Stimulated activated naive CD4-positive, alpha-beta T cell (primary cell): Measurements from ENCODE around the gene LHB.
"Not testable (repeated sequence)": the region's sequence is repeated elsewhere in the genome, so short reads cannot be mapped to it uniquely, and the experiment has no call there.

ENCODE experiments used
- DNase-seq, 6 experiments: peaks; one replicate each; lab custom pipeline; 2025; lab: John Stamatoyannopoulos, UW

Gene LHB

DNA sequence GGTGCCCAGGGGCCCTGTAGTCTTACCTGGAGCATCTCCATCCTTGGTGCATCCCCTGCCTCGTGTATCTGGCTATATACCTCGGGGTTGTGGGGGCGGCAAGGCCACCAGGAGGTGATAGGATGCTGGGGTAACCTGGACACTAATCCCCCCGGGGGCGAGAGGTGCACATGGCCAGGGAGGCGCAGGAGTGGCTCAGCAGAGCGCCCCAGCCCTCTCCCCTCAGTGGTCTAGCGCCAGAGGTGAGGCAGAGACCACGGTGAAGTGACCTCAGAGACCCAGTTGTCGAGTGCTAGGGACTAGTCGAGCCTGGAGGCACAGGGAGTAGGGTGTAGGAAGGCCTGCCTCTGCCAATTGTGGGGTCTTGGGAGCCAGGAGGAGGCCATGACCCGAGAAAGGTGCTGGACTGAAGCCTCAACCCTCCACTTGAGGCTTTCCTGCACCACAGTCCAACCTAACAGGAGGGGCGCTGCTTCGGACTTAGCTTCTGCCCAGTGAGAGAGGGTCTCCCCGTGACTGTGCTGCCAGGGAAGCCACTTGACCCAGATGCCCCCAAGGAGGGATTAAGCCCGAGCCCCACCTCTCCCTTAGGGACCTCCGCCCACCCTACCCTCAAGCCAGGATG is at the start of gene LHB:
LHB (minus strand) TSS at position 51 of the 625 bp plus-strand sequence; CDS start at position 41, 10 bp downstream.
- peak in 1 of 6 experiments; percentile 21 for DNase-seq

DNA sequence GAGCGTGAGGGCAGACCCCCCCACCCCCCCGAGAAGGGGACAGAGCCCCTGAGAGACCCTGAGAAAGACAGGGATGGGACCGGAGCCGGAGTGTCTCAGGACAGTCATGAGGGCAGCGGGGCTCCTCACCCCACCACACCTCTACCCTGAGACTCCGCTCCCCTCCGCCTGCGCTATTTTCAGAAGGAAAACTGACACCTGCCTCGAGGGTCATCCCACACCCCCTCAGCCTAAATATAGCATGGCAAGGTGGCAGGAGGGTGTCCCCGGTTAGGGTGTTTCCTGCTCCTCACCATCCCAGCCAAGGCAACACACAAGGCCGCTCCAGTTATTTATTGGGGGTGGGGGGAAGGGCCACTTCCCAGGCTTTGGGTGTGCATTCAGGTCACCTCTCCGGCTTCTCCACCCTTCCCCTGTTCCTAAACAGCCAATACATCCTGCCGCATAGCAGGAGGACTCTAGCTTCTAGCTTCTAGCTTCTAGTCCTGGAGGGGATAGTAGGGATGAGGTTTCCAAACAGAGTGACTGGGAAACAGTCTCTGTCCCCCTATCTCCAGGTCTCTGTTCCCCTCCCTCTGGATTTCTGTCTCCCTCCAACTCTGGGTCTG is 49.1 kb upstream of the LHB start:
- no peak for DNase-seq

DNA sequence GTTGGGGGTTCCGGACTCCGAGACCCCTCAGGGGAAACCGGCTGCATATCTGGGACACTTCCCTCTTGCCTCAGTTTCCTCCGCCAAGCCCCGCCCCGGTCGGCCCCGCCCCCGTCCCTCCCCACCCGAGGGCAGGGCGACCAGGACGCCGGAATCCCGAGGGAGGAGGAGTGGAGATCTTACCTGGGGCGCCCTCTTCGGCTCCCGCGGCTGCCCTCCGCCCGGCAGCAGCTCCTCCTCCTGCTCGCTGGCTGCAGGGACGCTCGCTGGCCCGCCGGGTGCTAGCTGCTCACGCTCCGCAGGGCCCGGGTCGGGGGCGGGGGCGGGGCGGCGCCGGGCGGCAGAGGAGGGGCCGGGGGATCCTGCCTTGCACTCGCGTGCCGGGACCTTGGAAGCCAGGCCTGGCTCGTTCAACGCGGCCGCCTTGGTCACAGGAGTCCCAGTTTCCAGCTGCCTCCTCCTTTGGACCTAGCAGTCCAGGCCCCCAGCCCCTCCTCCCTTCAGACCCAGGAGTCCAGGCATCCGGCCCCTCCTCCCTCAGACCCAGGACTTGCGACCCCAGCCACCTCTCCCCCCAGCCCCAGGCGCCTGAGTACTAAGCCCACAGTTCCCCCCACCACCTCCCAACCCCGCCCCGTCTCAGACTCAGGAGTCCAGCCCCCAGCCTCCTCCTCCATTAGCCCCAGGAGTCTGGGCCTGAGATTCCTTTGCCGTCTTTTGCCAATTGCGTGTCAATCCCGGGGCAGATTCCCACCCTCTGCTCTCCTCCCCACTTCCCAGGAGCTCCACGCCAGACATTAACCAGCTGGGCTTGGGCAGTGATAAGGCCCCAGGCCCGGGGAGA is 48.1 kb upstream of the LHB start, which contains the start of gene NTF4:
NTF4 (minus strand) TSS at position 51 of the 844 bp plus-strand sequence. CDS start 2,821 bp downstream, outside the sequence.
- DNase-seq = no peak

DNA sequence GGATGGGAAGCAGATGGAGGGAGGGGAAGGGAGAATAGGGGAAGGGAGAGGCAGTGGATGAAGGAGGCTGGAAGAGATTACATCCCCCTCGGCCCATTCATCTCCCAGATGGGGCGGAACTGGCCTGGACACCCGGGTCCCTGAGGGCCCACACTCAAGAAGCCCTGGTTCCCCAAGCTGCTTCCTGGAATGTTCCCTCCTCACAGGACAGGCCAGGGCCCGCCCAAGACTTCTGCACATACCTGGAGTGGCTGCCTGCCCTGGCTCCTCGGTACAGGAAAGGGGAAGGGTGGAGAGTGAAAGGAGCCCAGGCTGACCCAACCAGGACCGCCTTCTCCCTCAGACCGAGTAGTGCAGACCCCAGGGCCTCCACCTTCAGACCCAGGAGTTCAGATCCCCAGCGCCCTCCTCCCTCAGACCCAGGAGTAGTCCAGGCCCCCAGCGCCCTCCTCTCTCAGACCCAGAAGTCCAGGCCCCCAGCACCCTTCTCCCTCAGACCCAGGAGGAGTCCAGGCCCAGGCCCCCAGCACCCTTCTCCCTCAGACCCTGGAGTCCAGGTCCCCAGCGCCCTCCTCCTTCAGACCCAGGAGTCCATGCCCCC is 47.2 kb upstream of the LHB start:
- no peak for DNase-seq

DNA sequence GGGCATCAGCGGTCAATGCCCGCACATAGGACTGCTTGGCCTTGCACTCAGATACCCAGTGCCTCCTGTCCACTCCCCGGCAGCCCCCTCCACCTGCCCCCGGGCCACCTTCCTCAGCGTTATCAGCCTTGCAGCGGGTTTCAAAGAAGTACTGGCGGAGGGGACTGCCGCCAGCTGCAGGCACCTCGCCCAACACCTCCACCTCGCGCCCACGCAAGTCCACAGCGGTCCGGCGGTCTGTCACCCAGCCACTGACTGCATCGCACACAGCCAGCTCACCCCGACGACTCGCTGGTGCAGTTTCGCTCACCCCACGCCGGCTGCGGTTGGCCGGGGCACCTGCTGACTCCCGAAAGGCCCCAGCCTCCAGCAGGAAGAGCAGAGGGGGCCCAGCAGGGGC is 44.6 kb upstream of the LHB start:
- DNase-seq = no peak

DNA sequence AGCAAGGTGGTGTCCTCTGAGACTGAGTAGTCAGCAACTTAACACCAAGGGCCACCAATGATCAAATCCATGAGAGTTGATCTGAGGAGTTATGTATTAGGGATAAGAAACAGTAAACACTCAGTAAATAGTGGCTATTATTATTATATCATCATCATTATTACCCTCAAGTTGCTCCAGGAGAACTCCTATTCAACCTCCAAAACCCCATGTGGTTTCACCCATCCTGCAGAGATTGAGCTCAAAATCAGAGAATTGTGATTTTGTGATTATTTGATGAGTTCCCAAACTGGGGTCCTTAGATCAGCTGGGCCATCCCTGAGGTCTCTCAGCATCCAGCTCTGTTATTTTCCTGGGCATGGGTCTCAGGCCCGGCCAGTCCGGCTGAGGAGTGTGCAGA is 44.1 kb upstream of the LHB start:
- DNase-seq = no peak

DNA sequence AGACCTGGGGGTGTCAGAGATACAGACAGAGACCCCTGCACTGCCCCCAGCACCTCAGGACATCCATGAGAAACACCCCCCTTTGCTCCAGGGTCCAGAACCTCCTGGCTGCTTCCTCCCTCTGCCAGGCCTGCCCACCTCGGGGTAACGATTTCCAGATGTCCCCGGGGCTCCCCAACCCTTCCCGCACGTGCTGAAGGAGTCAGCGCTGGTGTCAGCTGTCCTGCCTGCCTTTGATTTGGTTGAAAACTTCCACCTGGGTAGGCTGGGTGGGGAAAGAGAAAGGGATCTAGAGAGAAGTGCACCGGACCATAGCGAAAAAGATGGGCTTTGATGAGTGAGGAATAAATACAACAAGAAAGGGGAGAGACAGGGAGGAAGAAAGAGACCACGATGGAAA is 42.2 kb upstream of the LHB start:
- no peak for DNase-seq

DNA sequence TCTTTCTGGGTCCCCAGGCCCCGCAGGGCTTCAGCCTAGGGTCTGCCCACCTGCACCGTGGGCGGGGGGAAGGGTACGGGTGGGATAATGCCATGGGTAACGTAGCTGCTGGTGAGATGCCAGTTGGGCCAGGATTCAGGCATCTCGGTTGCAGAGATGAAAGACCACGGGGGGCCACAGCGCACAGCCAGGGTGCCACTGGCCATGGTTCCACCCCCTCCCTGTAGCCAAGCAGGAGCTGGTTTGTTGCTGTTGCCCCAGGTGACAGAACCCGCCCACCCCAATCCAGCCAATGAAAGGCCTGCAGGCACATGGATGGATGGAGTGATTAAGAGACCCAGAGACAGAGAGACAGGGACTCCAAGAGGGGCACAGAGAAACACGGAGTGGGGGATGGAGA is 41.7 kb upstream of the LHB start:
- DNase-seq = no peak

DNA sequence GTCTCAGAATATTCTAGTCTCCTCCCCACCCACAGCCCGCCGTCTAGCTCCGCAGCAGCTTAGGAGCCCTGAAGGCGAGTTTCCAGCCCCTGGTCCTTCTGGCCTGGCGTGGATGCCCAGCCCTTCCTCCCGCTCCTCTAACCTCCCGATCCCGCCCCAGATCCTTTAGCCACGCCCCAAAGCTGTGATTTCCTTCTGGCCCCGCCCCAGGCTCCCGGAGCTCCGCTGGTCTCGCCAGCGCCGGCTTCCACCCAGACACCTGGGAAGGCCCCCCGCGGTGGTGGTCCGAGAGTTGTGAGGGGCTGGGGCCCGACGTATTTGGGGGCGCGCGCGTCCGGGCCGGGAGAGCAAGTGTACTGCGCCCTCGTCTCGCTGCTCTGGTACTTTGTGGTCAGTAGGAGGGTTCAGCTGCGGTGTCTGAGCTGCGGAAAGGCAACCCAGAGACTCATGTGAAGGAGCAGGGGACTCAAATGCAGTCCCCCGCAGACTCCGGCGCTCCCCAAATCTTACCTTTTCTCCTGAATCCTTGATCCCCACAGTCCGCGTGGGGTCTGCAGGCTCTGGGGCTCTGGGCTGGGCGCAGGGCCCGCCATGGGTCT is 40.8 kb upstream of the LHB start, which contains the start of gene CGB7:
CGB7 (minus strand) TSS at position 114 of the 599 bp plus-strand sequence. CDS start 2,374 bp downstream, outside the sequence.
- DNase-seq = peak in 5 of 6 experiments; percentile 17 to 35 (median 28)

DNA sequence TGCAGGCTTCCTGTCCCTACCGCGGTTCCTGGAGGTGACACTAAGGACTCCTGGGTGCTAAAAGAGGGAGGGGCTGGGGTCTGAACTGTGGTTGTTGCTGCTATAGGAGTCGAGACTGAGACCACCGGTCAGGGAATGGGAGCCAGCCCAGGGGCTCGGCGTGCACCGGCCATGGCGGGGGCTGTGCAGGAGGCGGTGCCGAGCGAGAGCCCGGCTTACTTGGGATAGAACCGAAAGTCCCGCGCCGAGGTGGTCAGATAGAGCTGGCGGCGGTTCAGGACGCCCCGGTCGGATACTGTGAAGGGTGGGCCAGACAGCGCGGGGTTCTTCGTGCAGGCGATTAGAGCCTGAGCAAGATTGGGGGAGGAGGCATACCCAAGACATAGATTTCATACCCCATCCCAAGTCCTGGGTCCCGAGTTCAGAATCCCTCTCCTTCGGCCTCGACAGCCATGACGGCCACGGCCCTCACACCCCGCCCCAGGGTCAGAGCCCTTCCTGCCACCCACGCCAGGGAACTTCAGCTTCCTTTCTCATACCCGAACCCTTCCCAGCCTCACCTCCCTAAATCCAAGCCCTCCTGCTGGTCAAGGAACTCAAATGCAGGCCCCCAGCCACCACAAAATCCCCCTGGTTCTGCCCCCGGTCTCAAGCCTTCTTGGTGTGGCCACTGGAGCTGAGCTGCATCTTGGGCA is 40.2 kb upstream of the LHB start:
- peak in 1 of 6 experiments; percentile 25 for DNase-seq

DNA sequence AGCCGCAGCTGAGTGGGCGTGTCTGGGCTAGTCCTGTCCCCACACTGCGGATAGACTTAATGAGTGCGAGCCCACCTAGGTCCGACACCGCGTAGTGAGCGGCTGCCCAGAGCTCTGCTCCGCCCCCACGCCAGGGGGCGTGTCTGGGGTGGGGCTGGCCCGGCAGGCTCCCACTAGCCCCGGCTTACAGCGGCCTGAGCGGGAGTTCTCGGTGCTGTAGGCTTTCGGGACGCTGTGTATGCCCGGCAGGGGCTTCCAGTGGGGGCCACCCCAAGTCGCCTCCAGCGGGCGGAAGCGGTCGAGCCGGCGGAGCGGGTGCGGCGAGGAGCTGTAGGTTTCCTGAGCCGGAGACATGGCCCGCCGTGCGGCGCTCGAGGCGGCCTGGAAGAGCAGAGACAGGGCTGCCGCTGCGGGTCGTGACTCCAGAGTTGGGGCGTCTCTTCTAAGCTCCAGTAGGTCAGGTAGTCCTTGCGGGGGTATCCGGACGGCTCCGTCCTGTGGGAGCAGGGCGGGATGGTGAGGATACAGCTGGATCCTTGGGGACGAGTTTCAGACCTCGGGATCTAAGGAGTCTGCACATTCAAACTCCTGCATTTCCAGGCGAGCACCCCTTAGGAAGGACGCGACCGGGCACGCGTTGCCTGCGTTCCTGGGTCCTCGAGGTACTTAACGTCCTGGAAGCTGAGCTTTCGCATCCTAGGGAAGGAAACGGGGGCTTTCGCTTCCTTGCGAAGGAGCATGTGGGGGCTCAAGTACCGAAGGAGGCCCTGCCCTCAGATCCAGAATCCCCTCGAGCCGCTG is 39.4 kb upstream of the LHB start:
- peak; percentile 9 to 50 (median 34) for DNase-seq

DNA sequence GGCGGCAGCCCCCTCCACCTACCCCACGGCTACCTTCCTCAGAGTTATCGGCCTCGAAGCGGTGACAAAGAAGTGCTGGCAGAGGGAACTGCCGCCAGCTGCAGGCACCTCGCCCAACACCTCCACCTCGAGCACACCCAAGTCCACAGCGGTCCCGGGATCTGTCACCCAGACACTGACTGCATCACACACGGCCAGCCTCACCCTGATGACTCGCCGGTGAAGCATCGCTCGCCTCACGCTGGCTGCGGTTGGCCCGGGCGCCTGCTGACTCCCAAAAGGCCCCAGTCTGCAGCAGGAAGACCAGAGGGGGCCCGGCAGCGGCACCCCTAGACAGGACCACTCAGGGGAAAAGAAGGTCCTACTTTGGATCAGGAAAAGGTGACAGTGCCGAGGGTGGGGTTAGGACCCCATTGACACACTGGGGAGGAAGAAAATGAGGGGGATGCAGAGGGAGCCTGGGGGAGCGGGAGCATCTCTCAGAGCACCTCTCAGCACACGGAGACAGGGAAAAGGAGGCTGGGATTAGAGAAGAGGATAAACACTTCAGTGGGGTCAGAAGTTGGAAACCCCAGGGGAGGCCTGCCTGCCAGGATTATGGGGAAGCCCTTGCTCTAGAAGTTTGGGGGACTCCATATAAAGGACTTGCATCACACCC is 33.6 kb upstream of the LHB start:
- DNase-seq = not testable (repeated sequence)

DNA sequence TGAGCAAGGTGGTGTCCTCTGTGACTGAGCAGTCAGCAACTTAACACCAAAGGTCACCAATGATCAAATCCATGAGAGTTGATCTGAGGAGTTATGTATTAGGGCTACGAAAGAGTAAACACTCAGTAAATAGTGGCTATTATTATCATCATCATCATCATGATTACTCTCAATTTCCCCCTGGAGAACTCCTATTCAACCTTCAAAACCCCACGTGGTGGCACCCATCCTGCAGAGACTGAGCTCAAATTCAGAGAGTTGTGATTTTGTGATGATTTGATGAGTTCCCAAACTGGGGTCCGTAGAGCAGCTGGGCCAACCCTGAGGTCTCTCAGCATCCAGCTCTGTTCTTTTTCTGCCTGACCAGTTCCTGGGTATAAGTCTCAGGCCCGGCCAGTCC is 32.9 kb upstream of the LHB start:
- not testable (repeated sequence) for DNase-seq

DNA sequence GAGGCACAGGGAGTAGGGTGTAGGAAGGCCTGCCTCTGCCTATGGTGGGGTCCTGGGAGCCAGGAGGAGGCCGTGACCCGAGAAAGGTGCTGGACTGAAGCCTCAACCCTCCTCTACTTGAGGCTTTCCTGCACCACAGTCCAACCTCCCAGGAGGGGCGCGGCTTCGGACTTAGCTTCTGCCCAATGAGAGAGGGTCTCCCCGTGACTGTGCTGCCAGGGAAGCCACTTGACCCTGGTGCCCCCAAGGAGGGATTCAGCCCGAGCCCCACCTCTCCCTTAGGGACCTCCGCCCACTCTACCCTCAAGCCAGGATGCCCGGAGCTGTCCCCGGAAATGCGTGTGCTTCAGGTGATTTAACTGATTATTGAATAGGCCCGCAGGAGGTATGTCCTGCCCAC is 32.1 kb upstream of the LHB start, which contains the start of gene CGB8:
CGB8 (minus strand) TSS at position 101 of the 400 bp plus-strand sequence. CDS start 372 bp downstream, outside the sequence.
- not testable (repeated sequence) for DNase-seq

DNA sequence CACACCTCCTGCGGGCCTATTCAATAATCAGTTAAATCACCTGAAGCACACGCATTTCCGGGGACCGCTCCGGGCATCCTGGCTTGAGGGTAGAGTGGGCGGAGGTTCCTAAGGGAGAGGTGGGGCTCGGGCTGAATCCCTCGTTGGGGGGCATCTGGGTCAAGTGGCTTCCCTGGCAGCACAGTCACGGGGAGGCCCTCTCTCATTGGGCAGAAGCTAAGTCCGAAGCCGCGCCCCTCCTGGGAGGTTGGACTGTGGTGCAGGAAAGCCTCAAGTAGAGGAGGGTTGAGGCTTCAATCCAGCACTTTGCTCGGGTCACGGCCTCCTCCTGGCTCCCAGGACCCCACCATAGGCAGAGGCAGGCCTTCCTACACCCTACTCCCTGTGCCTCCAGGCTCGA is 26.7 kb upstream of the LHB start, which contains the start of gene CGB5:
CGB5 (plus strand) TSS at position 301 of the 400 bp plus-strand sequence. CDS start 362 bp downstream, outside the sequence.
- not testable (repeated sequence) for DNase-seq

DNA sequence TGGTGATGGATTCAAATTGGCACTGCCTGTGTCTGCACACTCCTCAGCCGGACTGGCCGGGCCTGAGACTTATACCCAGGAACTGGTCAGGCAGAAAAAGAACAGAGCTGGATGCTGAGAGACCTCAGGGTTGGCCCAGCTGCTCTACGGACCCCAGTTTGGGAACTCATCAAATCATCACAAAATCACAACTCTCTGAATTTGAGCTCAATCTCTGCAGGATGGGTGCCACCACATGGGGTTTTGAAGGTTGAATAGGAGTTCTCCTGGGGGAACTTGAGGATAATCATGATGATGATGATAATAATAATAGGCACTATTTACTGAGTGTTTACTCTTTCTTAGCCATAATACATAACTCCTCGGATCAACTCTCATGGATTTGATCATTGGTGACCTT is 25.8 kb upstream of the LHB start:
- not testable (repeated sequence) for DNase-seq

DNA sequence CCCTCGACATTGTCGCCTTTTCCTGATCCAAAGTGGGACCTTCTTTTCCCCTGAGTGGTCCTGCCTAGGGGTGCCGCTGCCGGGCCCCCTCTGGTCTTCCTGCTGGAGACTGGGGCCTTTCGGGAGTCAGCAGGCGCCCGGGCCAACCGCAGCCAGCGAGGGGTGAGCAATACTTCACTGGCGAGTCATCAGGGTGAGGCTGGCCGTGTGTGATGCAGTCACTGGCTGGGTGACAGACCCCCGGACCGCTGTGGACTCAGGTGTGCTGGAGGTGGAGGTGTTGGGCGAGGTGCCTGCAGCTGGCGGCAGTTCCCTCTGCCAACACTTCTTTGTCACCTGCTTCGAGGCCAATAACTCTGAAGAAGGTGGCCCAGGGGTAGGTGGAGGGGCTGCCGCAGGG is 25.3 kb upstream of the LHB start:
- DNase-seq = no peak

DNA sequence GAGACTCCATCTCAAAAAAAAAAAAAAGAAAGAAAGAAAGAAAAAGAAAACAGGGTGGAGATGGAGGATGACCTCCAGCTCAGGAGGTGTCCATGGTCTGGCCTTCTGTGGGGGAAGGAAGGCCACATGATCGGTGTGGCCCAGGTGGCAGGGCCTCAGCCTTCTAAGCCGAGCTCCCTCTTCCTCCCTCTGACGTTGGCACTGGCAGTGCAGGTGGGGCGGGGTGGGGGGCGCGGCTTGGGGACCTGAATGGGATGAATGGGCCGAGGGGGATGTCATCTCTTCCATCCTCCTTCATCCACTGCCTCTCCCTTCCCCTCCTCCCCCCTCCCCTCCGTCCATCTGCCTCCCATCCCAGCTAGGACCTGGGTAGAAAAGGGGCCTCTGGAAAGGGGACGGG is 22.8 kb upstream of the LHB start:
- DNase-seq = not testable (repeated sequence)

DNA sequence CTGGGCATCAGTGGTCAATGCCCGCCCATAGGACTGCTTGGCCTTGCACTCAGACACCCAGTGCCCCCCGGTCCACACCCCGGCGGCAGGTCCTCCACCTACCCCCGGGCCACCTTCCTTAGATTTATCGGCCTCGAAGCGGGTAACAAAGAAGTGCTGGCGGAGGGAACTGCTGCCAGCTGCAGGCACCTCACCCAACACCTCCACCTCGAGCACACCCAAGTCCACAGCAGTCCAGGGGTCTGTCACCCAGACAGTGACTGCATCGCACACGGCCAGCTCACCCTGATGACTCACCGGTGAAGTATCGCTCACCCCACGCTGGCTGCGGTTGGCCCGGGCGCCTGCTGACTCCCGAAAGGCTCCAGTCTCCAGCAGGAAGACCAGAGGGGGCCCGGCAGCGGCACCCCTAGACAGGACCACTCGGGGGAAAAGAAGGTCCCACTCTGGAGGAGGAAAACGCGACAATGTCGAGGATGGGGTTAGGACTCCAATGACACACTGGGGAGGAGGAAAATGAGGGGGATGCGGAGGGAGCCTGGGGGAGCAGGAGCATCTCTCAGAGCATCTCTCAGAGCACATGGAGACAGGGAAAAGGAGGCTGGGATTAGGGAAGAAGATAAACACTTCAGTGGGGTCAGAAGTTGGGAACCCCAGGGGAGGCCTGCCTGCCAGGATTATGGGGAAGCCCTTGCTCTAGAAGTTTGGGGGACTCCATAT is 21.8 kb upstream of the LHB start:
- DNase-seq = not testable (repeated sequence)
